NCI-H2227 treated with DMSO at 0.1 percent for 48 hours (cell line): ENCODE results near the gene NCK2.

Source experiments
- DNase-seq: peaks from one replicate; lab custom pipeline; 2025; lab: John Stamatoyannopoulos, UW

NCK2 gene

DNA sequence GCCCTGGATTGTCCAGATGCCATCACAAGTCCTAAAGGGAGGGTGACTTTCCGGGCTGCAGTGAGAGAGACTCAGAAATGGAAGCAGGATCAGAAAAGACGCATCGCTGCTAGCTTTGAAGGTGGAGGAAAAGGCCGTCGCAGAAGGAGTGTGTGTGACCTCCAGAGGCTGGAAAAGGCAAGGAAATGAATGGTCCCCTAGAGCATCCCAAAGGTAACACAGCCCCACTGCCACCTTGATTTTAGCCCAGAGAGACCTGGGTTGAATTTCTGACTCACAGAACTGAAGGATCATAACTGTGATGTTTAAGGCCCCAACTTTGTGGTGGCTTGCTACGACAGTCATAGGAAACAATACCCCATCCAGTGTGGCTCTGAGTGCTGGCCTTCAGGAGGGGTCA, 8.6 kb upstream of the NCK2 start:
- no peak for DNase-seq

DNA sequence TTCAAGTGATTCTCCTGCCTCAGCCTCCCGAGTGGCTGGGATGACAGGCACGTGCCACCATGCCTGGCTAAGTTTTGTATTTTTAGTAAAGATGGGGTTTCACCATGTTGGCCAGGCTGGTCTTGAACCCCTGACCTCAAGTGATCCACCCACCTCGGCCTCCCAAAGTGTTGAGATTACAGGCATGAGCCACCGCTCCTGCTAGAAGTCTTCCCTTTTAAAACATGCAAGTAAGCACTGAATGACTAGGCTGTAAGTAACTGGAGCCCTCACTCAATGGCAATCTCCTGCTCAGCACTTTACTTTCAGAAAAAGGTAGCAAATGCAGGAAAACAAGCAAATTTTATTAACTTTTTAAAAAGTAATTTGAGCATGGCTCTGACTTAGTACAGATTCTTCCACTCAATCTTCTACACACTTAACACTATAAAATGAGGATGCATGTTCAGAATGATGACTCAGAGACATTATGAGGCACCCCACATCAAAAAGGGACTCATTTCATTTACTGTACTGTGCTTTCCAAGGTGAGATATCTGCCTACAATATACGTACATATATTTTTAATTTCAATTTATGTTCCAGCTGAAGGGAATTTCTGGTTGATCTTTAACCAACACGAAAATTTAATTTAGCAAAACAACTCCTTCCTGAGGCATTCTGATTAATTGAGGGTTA, 6.6 kb upstream of the NCK2 start:
- no peak for DNase-seq

DNA sequence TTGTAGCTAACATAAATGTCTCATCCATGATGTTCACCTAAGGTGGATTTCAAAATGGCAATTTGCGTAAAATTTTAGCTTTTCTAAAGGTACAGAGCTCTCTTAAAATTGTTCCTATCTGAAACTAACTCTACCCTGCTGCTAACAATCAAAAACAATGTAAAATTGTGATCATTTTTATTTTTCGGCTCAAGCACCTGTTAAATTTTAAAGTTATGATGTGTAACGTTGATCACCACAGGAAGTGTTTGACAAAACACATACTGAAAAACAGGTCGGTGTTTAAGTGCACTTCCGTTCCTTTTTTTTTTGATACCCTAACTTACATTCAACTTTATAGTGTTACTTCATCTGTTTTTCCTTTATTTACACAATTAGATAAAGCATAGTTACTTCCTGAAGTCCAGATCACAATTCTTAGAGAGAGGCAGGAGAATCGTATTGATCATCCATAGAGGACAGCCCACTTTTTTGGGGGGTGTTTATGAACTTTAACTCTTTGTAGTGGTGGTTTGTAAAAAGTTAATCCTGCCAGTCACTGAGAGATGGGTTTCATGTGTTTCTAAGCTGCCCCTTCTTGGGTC, 6.0 kb upstream of the NCK2 start:
- DNase-seq = no peak

DNA sequence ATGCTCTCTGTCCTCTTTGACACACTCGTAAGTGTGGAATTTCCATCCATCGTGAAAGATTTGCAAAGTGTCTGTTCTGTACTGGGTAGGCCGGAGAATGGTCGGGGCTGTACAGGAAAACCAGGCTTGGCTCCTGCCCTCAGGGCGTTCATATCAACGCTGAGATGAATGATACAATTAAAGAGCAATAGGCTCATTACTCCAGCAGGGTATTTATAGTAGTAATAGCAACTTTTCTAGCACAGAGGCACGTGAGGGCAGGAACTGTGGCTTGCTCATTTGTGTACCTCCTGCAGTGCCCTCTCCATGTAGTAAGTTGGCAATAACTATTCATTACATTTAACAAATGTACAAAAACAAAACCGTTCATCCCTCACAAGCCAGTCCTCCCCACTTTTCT, 5.3 kb upstream of the NCK2 start:
- DNase-seq = no peak

DNA sequence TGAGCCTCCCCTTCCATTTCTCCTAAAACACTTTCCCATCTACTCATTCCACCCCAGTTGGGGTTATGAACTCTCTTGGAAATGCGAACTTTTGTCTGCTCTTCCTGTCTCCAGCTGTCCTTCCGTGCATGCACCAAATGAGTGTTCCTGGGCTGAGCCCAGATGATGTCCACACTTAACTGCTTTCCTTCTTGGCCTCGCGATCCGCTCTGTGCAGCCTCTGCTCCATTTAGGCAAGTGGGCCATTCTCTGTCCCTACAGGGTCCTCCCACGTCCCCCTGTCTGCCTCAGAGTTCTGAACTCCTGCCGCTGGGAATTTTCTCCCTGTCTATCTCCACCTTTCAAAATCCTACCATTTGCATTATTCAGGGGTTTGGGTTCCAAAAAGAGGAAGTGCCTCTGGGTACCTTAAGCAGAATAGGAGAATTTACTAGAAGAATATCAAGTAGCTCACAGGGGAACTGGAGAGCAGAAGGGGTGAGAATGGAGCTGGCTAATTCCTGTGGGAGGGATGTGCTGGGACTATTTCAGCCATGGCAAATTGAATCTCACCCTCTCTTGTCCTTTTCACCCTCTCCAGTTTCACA, 4.7 kb upstream of the NCK2 start:
- no peak for DNase-seq

DNA sequence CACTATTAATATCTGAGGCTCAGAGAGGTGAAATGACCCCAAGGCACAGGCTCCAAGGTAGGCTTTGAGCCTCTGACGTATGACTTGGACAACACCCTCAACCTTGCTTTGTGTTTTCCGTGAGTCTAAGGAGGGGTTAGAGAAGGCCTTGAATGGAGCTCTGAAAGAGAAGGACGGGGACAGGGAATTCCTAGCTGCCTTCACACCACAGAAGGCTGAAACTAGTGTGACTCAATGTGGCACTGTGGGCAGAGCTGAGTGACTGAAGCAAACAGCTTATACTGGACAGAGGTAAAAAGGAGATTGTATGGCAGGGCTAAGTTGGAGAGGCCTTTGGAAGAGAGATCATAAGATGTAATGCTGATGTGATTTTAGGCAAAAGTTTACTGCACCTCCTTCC, 3.5 kb upstream of the NCK2 start:
- no peak for DNase-seq

DNA sequence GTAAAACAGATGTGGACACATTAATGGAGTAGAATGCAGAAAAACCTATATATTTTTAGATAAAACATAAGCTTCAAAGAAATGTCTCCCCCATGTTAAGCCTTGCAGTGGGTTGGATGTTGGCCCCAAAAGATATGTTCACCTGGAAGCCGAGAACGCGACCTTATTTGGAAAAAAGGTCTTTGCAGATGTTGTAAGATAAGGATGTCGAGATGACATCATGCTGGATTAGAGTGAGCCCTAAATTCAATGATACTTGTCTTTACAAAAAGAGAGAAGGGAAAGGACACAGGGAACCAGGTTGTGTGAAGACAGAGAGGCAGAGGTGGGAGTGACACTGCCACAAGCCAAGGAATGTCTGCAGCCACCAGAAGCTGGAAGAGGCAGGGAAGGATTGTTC, 3.1 kb upstream of the NCK2 start:
- no peak for DNase-seq

DNA sequence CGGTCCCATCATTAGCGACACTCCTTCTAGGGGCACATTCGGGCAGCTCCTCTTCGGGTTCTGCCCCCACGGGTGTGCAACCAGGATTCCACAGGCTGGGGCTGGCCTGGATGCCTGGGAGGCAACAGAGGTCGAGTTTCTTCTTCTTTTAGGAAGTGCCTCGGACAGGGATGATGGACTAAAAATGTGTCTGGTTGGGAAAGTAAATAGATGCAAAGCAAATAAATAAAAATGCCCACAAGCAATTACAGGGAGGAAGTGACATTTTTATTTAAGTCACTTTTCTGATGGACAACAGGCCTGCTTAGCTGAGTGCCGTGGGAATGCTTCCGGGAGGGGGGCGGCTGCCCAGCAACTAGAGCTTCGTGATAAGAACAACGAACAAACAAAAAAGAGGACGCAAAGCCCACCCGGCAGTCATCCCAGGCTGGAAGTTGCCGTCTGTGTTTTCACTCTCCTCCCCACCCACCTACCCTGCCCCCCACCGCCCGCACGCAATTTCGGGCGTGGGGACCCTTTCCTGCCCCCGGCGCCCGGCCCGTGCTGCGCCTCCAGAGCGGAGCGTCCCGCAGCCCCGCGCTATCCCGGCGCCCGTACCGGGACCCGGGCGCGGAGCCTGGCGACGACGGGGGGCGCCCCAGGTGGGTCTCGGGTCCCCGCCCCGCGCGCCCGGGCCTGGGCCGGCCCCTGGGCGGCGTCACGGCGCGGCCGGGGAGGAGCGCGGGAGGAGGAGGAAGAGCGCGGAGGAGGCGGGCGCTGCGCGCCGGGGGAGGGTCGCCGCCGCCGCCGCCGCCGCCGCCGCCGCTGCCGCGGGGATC, 412 bp upstream of the NCK2 start:
- DNase-seq = peak; percentile 45

DNA sequence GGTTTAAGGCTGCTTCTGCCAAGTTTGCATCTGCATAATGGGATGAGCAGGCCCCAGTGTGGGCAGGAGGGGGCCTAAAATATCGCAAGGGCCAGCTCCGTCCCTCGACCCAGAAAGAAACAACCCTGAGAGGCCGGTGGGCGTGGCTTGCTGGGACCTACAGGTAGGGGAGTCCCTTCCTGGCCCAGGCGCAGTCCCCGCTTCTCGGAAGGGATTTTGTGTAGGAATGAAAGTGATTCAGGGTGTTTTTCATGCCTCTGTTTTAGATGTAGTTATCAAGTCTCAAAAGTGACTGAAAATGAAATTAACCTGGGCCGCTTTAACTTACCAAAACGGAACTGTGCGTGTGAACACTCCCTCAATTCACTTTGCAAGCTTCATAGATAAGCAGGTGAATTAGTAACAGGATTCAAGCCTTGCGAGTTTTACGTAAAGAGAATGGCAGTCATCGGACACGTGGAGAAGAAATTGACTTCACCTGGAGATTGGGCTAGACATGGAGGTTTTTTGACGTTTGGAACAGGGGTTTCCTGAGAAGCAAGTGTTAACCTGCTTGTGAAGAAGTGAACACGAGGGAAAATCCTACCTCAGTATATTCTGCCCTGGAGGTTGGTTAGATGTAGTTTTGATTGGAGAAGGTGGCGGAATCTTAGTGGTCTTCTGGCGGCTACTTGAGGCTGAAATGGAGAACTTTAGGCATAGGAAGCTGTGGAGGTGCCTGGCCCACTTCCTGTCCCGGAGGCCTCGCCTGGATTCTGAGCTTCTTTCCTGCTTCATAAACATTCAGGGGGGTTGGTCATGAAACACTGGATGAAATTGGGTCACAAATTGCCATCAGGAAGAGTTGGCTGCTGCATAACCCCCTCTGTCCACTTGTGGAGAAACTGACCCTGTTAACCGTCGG, 1.7 kb downstream of the NCK2 start:
- no peak for DNase-seq

DNA sequence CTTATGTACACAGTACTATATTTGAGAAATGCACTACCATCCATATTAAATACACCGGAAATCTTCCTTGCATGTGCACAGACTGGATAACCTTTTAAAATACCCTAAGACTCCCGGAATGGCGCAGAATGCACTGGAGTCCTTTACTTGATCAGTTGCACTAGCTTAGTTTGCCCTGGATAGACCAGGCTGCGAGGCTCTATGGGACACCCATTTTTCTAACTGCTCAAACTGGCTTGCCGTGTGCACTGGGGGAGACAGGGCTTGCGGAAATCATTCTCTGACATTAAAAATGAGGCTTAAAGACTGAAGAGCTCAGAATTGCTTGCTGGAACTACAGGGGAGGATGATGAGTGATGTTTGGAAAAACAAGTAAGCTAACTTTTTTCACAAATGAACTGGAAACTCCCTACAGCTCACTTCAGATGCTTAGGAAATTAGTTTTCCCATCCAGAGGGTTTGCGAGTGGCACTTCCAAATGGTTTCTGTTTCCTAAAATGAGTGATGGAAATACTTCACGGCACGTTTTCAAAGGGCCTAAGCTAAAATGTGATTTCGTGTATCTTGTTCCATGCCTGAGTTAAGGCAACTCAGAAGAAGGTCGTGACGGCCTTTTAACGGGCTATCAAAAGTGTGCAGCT, 2.7 kb downstream of the NCK2 start:
- DNase-seq = no peak

DNA sequence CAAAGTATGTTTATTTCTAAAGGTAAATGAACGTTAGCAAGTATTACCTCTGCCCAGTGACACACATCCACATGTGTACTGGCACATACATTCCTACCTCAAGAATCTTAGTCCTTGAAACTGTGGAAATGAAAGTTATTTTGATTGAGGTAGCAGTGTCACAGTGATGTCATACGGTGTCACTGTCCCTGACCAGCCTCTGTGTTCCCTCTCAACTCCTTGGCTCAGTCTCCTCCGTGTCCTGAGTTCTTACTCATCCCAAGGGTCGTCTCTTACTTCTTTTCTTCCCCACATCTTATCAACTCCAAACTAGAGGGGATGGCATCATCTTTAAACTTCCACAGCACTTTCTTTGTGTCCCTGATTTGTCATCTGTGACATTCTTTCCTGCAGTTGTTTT, 3.3 kb downstream of the NCK2 start:
- no peak for DNase-seq

DNA sequence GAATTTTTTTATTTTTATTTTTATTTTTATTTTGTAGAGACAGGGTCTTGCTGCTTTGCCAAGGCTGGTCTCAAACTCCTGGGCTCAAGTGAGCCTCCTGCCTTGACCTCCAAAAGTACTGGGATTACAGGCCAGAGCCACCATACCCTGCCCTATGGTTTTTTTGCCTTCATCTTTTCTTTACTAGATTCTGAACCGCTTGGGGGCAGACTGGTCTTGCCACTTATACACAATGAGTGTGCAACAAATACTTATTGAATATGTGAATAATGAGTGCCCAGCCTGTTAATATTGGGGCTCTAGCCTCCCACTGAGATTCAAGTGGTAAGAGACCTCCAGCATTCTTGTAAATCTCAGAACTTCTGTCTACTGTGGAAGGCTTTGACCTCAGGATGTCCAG, 3.9 kb downstream of the NCK2 start:
- DNase-seq = no peak

DNA sequence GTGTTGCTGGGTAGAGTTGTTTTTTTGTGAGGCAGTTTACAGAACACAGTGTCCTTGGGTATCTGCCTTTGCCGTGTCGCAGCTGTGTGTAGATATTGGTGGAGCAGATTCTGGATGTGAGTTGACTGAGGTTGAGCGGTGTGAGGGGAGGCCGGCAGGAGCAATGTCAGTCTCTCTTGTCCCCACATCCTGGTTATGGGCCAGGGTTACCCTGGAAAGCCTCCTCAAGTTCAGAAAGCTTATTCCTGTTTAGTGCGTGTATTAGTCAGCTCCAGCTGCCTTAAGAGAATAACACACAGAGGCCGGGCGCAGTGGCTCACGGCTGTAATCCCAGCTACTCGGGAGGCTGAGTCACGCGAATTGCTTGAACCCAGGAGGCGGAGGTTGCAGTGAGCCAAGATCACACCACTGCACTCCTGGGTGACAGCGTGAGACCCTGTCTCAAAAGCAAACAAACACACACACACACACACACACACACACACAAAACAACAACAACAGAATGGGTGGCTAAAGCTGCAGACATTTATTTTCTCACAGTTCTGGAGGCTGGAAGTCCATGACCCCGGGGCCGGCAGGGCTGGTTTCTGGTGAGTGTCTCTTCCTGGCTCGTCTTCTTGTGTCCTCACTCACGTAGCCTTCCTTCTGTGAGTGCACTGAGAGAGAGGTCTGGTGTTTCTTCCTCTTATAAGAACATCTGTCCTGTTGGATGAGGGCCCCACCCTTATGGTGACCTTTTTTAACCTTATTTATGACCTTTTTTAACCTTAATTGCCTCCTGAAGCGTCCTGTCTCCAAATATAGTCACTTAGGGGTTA, 5.1 kb downstream of the NCK2 start:
- DNase-seq = no peak

DNA sequence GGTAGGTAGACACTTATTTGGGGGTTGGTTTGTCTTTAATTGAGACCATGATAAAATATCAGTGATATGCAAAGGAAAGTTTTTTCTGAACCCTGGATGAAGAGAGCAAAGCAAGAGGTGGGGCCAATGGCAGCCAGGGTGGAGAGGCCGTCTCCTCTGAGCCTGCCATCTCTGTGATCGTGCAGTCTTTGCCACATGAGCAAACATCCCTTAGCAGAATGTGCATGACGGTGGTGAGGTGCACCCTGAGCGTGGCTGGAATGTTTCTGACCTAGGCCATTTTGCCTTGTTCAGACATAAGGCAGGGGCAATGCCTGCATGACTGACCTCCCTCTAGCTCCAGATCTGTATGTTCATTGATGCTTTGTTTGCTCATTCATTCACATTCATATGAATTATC, 6.0 kb downstream of the NCK2 start:
- no peak for DNase-seq

DNA sequence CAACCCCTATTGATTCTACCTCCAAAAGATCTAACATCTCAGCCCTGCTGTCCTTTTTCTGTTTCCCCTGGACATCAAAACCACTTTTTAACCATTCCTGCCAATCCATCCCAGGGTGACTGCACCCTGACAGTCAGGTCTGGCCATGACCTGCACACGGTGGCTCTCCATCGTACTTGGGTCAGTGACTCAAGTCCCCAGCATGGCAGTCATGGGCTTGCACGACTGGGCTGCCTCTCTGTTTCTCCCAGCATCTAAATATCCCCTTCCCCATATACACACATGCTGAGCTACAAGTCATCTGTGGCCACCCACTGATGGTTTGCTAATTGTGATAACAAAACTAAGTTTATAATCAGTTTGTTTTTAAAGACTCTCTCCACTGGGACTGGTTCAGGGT, 6.6 kb downstream of the NCK2 start:
- DNase-seq = no peak

DNA sequence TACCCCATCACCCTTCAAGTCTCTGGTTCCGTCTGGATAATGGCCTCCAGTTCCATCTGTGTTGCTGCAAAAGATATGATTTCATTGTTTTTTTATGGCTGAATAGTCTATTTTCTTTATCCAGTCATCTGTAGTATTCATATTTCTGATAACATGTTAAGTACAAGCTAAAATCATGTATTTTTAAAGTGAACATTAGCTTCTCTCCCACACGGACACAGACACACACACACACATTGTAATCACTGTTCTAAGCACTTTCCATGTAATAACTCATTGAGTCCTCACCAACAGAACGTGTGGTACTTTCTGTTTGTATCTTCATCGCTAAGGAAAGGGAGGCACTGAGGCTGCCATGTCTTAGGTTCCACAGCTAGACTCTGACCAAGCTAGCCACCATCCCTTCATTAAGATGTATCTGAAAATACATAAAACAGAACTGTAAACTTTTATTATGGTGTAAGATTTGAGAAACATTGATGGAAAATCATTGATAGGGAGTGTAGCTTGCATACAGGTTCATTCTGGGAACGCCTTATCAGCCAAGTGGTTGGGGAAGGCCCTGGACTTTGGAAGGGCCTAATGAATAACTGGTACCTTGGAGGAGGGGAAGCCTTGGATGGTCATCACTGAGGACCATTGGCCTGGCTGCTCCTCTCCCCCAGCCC, 8.1 kb downstream of the NCK2 start:
- DNase-seq = no peak

DNA sequence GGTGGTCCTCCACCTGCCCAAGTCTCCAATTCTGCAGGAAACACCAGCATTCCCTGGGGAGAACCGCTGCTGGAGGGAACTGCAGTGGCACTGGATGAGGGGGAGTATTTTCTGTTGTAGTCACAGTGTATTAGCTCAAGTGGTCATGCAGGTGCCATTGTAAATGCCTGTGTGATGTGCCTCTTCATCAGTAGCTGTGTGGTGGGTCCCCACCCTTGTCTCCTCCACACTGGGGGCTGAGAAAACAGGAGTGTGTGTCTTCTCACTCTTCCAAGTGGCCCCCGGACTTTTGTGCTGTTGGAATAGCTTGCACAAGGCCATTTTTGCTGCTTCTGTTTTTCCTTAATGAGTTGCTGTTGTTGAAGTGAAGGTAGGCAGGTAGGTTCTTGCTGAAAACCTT, 8.7 kb downstream of the NCK2 start:
- no peak for DNase-seq

DNA sequence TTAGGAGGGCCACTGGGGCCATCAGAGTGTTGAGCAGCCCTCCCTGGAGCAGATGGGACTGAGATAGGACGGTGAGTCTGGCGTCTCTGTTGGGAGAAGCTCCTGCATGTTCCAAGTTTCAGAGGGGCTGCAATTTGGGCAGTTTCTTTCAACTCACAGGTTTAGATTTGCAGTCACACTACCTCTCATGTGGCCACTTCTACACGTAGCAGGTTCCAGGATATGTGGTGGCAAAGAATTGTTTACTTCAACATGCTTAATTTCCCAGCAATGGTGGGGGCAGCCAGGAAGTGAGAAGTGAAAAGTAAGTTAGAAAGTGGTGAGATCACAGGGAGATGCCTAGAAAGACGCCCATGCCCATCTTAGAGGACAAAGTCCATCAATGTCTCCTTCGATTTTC, 9.3 kb downstream of the NCK2 start:
- DNase-seq = no peak

DNA sequence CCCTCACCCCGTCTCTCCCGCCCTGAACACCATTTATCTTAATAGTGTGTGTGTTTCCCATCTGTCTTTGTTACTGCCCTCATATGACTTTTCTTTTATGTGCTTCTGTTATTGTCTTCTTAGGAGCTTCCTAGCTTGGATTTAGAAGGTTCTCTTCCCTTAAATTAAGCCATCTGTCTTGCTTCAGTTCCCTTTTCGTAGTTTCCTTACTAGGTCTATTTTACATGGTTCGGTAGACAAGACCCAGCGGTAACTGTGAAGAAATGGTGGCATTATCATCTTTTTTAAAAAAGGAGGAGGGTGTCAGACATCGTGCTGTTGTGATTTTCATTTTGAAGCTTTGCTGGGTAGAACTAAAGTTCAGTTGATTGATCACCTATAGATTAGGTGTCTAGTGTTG, 10.3 kb downstream of the NCK2 start:
- no peak for DNase-seq

DNA sequence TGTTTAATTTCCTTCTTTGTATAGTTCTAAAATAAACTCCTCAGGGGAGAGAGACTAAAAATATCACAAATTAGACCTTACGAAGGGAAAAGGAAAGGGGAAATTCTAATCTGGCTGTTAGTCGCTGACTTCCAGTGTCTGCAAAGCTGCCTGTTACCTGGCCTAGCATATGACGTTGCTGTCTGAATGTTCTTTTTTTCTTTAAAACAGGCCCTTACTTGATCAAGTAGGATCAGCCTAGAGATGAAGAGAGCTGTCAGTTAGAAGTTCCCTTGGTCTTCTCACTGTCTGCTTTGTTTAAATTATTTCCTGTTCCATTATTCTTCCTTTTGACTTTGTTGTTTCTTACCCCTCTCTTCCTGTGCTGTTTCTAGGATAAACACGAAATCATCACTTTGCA, 11.2 kb downstream of the NCK2 start:
- DNase-seq = no peak
